Stimulated activated CD4-positive, alpha-beta T cell treated with anti-CD3 and anti-CD28 coated beads, Interleukin-1b, Interleukin-23, amount 100 ng/mL, for 48 hours (primary cell): ENCODE data around the gene RRP1B.
"Not testable (repeated sequence)": the region's sequence is repeated elsewhere in the genome, so short reads cannot be mapped to it uniquely, and the experiment has no call there.

Experiments
- DNase-seq: peaks from one replicate; pipeline ENCODE4 v3.0.0-alpha.2; 2020

RRP1B gene

GRCh38 chr21:43675871-43676270 is 16.5 kb downstream of the RRP1B start:
- DNase-seq: no peak

GRCh38 chr21:43676391-43676790 is 17.0 kb downstream of the RRP1B start:
- DNase-seq: no peak

DNA sequence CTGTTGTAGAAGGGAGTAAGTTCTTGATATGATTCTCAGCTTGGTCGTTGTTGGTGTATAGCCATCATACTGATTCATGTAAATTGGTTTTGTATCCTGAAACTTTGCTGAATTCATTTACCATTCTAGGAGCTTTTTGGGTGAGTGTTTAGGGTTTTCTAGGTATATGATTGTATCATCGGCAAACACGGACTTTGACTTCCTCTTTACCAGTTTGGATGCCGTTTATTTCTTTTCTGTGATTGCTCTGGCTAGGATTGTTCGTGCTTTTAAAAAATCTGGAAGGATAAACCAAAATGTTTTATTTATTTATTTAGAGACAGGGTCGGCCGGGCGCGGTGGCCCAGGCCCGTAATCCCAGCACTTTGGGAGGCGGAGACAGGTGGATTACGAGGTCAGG is 20.6 kb downstream of the RRP1B start:
- no peak for DNase-seq

- DNase-seq: not testable (repeated sequence)
These were observed 21.1 kb downstream of the RRP1B start for GRCh38 chr21:43680421-43680820.

DNA sequence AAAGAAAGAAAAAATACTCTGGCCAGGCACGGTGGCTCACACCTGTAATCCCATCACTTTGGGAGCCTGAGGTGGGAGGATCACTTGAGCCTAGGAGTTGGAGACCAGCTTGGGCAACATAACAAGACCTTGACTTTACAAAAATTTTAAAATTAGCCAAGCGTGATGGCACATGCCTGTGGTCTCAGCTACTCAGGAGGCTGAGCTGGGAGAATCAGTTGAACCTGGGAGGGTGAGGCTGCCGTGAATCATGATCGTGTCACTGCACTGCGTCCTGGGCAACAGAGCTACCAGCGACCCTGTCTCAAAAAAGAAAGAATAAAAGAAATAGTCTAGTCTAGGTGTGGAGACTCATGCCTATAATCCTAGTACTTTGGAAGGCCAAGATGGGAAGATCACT is 22.3 kb downstream of the RRP1B start:
- DNase-seq: no peak

- no peak for DNase-seq
These were observed 25.1 kb downstream of the RRP1B start for GRCh38 chr21:43684424-43684823.

DNA sequence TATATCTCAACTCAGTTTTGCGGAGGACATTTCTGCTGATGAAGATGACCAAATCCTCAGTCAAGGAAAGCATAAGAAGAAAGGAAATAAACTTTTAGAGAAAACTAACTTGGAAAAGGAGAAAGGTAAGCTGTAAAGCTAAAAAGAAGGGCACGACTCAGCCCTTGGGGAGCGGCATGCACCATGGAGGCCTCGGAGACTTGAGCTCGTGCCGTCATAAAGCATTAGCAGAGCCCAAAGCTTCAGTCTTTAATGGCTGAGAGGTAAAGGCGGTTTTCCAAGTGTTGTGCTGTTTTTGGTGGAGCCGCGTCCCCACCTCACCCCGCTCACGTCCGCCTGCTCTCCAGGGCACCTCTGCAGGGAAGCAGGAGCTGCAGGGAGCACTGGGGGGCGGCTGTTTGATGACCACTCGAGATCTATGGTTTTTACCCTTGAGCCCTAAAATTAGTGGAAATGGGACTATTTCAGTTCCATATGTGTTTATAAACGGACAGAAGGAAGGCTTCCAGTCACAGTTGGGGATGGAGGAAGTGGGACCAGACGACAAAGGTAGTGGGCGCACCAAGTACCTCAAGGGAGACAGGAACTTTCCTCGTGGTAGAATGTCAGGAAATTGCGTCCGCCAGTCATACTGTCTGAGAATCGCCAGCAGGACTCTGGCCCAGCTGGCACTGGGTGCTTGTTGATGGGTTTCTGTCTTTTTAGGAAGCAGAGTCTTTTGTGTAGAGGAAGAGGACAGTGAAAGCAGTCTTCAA is 27.6 kb downstream of the RRP1B start:
- no peak for DNase-seq

DNA sequence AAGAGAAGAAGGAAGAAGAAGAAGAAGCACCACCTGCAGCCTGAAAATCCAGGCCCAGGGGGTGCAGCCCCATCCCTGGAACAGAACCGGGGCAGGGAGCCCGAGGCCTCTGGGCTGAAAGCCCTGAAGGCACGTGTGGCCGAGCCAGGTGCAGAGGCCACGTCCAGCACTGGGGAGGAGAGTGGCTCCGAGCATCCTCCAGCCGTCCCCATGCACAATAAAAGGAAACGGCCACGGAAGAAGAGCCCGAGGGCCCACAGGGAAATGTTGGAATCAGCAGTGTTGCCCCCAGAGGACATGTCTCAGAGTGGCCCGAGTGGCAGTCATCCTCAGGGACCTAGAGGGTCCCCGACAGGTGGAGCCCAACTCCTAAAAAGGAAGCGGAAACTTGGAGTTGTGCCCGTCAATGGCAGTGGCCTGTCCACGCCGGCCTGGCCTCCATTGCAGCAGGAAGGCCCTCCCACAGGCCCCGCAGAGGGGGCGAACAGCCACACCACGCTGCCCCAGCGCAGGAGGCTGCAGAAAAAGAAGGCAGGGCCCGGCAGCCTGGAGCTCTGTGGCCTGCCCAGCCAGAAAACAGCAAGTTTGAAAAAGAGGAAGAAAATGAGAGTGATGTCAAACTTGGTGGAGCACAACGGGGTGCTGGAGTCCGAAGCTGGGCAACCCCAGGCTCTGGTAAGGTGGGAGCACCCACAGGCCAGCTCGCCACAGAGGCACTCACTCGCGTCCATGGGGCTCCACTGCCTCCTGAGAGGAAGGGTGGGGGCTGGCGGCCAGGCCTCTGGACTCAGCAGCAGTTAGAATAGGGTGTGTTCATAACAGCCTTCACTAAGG is 28.4 kb downstream of the RRP1B start:
- DNase-seq: no peak

DNA sequence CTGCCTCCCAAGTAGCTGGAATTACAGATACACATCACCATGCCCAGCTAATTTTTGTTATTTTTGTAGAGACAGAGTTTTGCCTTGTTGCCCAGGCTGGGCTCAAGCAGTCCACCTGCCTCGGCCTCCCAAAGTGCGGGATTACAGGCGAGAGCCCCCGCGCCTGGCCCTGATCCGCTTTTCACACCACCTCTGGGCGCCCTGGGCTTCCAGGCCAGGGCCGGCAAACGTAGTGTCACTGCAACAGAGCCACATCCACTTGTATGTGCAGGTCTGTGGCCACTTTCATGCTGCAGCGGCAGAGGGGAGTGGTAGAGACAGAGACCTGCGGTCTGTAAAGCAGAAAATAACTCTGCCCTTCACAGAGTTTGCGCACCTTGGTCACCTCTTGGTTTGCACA is 29.5 kb downstream of the RRP1B start:
- no peak for DNase-seq

DNA sequence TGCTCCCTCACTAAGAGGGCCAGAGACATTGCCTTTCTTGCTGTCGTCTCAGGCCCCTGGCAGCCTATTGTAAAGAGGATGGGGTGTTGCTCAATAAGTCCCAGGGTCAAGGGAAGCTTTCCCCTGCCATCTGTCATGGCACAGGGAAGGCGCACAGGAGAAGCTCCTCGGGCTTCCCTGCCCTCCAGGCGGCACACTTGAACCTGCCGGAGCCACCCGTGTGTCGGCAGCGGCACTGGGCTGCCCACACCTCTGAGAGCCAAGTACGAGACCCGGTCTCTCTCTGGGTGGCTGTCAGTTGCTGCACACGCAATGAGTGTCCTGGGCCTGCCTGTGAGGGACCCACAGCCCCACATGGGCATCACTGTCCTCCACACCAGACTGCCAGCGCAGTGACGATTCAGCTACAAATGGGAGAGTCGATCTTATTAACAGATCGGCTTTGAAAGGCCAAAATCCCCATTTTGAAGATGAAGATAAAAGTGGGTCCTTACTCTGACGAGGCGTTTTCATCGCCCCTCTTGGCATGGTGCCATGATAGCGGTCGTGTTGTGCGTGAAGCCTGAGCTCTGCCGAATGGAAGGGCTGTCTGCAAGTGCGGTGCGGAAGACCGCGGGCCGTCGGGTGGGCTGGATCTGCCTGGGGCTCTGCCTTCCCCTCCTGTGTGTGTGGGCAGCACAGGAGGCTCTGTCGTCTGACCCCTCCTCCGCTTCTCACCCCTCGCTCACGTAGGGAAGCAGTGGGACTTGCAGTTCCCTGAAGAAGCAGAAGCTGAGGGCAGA is 30.4 kb downstream of the RRP1B start:
- no peak for DNase-seq

GRCh38 chr21:43690346-43690745 is 31.0 kb downstream of the RRP1B start:
- DNase-seq: no peak

DNA sequence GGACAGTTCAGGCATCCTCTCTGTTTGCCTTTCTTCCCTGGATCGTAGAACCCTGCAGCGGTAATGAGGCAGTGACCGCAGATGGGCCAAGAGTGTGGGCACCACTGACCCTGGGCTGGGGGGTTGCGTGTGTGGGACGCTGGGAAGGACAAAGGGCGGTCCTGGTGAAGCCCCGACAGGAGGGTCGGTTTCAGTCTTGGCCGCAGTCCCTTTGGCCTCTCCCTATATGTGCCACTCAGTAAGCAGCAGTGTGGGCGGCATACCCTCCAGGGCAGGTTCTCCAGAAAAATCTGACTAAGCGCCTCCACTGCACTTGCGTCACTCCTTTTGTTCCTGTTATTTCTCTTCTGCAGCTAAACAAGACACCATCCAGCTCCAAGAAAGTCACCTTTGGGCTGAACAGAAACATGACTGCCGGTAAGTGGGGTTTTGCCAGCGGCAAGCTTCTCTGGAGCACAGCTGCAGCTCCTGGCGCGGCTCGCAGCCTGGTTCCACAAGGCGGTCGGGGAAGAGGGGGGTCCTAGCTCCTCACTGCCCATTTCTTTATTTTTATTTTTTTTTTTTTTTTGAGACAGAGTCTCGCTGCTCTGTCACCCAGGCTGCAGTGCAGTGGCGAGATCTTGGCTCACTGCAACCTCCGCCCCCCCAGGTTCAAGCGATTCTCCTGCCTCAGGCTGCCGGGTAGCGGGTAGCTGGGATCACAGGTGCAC is 31.9 kb downstream of the RRP1B start:
- no peak for DNase-seq

GRCh38 chr21:43691801-43692200 is 32.4 kb downstream of the RRP1B start:
- DNase-seq: no peak

DNA sequence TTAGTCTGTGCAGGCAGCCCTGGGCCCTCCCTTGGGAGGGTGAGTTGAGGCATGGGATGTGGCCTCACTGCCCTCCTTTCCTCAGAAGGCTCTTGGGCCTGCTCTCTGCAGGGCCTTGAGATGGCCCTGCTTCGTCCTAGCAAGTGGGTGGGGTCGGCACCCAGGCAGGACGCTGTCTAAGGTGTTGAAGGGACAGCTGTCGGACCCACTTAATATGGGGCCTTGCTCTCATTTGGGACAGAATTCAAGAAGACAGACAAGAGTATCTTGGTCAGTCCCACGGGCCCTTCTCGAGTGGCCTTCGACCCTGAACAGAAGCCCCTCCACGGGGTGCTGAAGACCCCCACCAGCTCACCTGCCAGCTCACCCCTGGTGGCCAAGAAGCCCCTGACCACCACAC is 33.6 kb downstream of the RRP1B start:
- DNase-seq: no peak

- DNase-seq: no peak
These were observed 34.6 kb downstream of the RRP1B start for GRCh38 chr21:43693981-43694380.

DNA sequence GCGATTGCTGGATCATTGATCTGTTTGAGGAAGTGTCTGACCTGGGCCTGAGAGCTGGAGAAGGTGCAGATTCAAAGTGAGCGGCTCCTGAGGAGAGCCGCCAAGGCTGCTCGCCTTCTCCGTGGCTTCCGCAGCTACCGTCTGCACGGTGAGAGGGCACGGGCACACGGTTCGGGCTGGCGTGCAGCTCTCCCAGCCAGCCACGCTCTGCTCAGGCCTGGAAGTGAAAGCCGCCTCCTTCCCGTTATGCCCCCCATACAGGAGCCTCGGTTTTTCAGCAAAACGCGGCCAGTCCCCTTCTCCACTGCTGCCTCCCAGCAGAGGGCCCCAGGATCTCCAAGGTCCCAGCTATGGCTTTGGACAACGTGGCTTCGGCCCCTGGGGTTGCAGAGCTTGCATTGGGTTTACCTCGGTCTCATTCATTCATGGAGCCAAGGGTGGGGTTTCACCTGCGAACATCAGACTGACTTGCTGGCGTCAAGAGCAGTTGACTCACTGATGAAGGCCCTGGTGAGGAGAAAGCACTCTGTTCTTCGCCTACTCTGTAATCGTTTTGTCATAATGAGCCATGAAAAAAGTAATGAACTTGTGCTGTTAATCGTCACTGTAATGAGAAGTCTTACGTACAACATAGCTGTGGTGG is 35.2 kb downstream of the RRP1B start:
- DNase-seq: no peak

GRCh38 chr21:43696214-43696613 is 36.9 kb downstream of the RRP1B start:
- DNase-seq: no peak

GRCh38 chr21:43697758-43698643 is 38.6 kb downstream of the RRP1B start:
- DNase-seq: no peak

DNA sequence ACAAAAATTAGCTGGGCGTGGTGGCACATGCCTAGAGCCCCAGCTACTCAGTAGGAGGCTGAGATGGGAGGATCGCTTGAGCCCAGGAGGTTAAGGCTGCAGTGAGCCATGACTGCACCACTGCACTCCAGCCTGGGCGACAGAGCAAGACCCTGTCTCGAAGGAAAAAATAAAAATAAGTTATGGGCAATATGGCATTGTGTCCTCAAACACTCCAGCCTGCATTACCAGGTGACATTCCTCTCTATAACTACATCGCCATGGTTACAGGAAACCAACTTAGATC is 40.1 kb downstream of the RRP1B start:
- not testable (repeated sequence) for DNase-seq

DNA sequence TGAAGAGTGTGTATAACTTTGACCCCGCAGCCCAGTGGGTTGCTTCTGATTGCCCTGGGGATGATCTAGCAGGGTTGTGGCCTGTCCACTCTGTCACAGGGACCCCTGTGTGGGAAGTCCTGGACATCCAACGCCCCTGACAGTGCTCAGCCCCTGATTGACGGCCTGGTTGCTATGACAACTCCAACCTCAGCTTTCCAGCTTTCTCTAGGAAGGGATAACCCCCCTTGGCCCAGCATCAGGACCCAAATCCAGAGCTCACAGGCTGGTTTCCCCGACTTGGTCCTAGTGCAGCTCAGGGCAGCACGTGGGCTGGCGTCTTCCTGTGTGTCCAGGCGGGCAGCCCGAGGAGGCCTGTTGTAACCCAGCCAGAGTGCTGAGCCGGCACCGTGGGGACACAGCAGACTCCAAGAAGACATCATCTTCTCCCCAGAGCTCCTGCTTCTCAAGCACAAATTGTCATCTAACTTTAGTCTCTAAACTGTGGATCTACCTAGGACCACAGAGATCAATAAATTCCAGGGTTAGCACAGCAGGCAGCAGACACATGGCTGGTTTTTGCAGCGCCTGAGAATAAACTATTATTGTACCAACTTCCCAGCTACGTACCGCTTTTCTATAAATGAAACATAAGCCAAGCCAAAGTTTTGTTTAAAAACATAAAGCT is 40.7 kb downstream of the RRP1B start:
- no peak for DNase-seq
